Stimulated activated CD4-positive, alpha-beta T cell treated with anti-CD3 and anti-CD28 coated beads, Interleukin-4, amount 100 ng/mL, for 1 hour (primary cell): ENCODE data around the gene TSPAN17.
"Not testable (repeated sequence)": the region's sequence is repeated elsewhere in the genome, so short reads cannot be mapped to it uniquely, and the experiment has no call there.

ENCODE experiments used
- DNase-seq: peaks from one replicate; pipeline ENCODE4 v3.0.0-alpha.2; 2020

Gene TSPAN17, protein sequence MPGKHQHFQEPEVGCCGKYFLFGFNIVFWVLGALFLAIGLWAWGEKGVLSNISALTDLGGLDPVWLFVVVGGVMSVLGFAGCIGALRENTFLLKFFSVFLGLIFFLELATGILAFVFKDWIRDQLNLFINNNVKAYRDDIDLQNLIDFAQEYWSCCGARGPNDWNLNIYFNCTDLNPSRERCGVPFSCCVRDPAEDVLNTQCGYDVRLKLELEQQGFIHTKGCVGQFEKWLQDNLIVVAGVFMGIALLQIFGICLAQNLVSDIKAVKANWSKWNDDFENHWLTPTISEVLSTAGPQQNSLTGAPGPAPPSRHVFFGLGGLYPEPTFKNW

DNA sequence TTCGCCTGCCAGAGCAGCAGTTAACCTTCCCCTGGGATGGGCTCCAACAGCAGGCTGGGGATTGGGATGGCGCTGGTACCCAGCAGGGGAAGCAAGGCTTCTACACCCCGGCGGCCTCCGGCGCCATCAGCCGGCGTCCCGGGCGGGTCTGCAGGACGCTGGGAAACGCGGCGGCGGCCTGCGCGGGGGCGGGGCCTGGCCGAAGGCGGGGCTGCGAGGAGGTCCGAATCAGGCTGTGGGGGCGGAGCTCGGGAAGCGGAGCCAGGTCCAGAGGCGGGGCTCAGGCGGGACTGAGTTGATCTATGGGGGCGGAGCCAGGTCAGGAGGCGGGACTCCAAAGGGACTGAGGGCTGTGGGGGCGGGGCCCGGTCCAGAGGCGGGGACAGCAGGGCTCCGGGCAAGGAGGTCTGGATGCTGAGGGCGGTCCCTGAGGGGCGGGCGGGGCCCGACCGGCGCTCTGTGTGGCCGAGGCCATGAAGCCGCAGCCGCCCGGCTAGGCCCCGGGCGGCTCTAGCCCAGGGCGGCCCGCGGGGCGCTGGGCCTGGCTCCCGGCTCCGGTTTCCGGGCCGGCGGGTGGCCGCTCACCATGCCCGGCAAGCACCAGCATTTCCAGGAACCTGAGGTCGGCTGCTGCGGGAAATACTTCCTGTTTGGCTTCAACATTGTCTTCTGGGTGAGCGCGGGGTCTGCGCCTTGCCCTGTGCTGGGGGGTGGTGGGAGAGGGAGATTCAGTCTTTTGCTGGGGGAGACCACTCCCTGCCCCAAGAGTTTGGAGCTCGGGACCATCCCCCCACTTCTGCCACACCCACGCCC, at the start of gene TSPAN17:
Gene TSPAN17 (plus strand): TSS at position 455 of the 813 bp plus-strand sequence. CDS start 132 bp downstream, at position 587.
- peak; percentile 99 for DNase-seq

DNA sequence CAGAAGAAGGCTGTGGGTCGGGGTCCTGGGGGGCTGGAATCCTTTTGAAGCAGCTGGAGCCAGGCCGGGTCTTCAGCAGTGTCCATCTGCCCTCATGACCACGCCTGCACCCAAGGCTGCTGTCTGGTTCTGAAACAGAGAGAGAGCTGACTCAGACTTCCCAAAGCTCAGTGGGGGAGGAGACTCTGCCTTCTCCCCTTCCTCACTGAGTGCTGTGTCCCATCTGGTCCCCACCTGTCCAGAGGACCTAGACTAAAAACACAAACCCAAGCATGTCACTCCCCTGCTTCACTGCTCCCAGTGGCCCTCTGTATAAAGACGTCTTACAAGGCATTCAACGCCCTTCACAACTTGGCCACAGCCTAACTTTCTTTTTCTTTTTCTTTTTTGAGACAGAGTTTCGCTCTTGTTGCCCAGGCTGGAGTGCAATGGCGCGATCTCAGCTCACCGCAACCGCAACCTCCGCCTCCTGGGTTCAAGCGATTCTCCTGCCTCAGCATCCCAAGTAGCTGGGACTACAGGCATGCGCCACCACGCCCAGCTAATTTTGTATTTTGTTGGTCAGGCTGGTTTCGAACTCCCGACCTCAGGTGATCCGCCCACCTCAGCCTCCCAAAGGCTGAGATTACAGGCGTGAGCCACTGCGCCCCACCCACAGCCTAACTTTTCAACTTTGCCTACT, 47.4 kb upstream of the TSPAN17 start:
- DNase-seq, result not testable (repeated sequence)

DNA sequence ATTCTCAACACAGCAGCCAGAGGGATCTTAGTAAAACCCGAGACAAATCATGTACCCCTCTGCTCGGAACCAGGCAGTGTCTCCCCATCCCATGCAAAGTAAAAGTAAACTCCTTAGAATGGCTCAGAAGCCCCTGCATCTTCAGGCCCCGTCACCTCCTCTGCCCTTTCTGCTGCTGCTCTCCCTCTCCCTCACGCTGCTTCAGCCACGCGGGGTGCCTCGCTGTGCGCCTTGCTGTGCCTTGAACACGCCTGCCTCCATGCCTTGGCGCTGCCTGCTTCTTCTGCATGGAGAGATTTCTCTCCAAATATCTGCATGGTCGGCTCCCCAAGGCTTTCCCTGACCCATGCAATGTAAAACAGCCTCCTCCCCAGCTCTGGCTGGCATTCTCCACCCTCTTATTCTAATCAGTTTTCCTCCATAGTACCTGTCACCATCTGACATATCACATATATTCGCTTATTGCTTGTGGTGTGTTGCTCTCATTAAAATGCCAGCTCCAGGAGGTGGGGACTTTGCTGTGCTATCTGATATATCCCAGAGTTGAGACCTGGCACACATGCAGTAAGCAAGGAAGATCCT, 45.3 kb upstream of the TSPAN17 start:
- no peak for DNase-seq

DNA sequence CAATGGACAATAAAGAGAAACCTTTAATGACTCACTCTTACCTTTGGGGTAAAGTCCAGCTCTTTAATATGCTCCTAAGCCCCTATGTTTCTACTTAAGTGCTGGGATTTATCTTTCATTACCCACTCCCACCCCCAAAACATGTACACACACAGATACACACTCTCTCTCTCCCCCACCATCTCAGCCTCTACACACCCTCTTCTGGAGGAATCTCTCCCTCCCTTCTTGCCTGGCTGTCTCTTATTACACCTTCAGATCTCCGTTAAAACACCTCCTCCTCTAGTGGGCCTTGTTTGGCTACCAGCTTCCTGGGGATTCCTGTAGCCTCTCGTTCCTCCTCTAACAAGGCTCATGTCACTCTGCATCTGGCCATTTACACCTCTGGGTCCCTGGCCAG, 44.2 kb upstream of the TSPAN17 start:
- DNase-seq, result no peak

DNA sequence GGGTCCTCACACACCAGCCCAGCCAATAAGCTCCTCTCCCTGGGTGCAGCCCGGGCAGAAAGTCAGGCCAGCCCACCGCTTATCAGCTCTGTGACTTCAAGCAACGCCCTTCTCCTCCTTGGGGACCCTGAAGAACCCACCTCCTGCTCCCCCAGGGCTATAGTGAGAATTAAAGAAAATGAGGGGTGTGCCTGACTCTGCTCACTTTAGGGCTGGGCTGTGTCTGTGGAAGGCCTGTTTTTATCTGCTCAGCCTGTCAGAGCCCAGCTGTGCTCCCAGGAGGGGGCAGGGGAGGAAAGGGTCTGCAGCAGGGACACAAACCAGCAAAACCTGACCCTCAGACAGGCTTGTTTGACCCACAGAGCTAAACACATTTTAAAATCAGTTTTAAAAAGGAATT, 41.3 kb upstream of the TSPAN17 start:
- no peak for DNase-seq

DNA sequence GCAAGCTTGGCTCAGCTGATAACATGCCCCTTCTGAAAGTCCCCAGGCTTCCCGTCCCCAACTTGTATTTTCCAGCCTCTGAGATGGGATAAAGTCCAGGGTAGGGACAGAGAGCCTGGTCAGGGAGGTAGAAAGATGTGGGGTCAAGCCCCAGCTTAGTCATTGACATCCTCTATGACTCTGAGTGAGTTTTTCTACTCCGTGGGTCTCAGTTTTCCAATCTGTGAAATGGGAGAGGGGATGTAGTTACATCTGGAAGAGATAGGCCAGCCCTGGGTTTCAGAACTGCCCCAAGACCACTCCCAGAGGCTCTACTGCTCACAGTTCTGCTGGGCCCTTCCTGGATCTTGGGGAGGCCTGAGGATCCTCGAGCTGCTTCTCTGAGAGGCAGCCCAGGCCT, 40.4 kb upstream of the TSPAN17 start:
- no peak for DNase-seq

DNA sequence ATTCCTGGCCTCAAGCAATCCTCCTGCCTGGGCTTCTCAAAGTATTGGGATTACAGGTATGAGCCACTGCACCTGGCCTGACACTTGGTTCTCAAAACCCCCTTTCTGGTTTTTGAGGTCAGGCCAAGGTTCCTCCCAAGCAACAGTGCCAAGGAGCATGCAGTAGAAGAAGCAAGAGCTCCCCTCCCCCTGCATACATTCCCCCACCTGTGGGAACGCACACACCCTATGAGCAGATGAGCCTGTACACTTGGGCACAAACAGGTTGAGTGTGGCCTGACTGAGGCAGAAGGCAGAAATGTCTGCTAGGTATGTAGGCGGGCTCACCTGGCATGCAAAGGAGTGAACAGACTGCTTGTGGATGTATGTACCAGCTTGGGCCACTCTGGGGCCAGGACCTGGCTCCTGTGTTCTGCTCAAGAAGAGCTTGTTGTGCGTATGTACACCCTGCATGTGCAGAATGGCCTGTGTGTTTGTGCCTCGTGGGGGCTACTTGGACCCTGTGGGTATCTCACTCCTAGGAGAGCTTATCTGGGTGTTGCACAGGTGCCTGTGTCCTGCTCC, 39.1 kb upstream of the TSPAN17 start:
- no peak for DNase-seq

DNA sequence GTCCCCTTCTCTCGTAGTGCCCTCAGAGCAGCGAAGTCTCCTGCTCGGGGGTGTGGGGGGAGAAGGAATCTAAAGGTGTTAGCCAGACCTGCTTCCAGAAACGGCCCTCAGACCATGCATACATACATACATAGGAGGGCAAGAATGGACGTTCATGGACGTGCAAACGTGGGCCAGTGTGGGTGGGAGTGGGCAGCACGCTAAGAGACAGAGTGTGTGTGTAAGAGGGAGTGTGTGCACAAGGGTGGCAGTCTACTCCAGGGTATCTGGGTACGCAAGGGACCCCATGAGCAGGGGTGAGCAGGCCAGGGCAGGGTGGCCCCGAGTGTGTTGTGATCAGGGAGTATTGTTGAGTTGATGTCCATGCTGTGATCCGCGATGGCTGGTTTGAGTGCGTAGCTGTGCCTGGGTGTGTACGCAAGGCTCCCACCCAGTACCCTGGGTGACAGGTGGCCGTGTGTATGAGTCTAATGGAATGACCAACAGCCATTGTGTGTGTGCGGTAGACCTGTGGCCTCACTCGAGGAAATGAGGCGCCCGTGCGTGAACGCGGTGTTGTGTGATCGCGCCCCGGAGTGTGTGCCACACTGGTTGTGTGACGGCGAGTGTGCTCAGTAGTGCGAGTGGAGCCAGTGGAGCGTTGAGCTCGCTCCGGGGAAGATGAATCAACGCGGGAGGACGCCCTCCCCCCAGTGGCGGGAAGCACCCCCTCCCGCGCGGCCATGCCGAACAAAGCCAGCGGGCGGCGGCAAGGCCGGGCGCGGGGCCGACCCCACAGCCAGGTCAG, 38.2 kb upstream of the TSPAN17 start:
- peak; percentile 25 for DNase-seq

DNA sequence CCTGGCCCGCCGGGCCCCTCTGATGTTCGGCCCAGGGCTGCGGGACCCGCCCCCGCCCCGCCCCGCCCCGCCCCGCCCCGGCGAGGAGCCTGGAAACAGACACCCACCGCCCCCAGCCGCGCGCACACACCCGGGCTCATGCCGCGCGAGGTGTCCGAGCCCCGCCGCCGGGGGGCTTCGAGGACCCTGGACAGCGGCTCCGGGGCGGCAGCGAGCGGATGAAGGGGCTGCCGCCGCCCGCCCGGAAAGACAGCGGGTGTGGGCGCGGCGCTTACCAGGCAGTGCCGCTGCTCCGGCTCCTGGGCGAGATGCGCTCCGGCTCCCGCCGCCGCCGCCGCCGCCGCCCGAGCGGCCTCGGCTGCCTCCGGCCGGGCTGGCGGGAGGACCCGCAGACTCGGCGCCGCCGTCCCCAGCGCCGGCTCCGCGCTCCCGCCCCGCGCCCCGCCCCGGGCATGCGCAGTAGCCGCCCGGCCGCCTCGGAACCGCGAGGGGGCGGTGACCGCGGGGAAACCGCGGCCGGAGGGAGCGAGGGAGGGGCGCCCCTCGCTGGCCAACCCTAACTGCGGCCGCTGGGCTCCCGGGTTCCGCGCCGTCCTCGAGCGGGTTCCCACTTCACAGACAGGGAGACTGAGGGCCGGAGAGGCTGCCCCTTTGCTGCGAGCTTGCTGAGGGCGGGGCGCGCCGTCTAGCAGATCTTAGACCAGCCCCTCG, 37.4 kb upstream of the TSPAN17 start, which contains the start of gene GPRIN1:
Gene GPRIN1 (minus strand): TSS at position 433 of the 711 bp plus-strand sequence. CDS start 10,322 bp downstream, outside the sequence.
- peak; percentile 69 for DNase-seq

DNA sequence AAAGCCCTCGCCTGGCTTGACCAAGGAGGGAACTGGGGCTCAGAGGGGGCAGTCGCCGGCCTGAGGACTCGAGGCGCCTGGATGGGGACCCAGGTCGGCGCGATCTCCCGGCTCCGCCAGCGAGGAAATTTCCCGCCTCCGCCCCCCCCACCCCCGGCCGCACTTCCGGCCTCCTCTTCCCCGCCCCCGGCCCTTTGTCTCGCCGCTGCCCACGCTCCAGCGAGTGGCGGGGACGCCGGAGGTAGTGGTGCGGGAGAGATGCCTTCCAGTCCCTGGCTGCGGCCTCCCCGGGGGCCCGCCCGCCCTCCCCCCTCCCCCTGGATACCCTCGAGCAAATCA, 36.9 kb upstream of the TSPAN17 start:
- no peak for DNase-seq

DNA sequence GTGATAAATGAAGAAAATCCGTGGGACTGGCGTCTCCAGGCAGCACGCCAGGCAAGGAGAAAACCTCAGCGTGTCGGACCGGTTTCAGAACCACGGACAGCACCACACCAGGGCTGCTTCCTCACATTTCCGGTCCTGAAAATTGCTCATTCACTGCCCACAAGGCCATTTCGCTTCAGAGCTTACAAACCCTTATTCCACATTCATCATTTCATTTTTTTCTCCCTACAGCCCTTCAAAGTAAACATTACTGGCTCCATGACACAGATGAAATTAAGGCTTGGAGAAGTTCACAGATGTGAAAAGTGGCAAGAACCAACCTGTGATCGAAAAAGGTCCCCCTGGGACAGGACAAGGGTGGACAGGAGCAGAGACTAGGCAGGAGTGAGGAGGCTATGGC, 35.8 kb upstream of the TSPAN17 start:
- peak; percentile 39 for DNase-seq

DNA sequence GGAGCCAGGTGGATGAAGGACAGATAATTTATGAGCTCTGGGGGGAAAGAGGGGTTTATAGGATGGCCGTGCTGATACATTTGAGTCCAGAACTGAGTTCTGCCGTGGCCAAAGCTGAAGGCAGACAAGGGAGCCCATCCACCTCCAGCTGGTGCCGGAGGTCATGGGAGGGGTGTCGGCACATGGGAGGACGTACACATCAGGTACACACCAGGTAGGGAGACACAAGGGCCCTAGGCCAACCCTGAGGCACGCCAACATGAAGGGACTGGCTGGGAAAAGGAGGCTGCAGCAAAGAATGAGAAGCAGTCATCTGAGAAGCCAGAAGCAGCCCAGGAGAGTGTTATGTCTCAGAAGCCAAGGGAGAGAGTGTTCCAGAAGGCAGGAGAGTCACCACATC, 35.3 kb upstream of the TSPAN17 start:
- no peak for DNase-seq

DNA sequence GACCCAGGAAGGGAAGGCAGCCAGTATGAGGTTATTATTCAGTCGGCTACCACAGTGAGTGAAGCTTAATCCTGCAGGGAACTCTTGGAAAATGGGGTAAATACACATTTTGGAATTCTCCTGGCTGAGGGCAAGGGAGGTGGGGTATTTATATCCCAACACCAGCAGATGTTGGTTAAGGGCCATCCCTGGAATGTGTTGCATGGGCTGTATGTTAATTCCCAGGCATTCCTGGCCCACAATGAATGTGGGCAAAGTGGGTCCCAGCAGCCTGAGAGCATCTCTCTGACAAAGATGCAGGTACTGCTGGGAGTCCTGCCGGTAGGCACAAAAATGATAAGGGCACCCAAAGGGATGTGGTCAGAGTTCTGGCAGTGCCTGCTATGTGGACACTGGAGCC, 34.4 kb upstream of the TSPAN17 start:
- no peak for DNase-seq

DNA sequence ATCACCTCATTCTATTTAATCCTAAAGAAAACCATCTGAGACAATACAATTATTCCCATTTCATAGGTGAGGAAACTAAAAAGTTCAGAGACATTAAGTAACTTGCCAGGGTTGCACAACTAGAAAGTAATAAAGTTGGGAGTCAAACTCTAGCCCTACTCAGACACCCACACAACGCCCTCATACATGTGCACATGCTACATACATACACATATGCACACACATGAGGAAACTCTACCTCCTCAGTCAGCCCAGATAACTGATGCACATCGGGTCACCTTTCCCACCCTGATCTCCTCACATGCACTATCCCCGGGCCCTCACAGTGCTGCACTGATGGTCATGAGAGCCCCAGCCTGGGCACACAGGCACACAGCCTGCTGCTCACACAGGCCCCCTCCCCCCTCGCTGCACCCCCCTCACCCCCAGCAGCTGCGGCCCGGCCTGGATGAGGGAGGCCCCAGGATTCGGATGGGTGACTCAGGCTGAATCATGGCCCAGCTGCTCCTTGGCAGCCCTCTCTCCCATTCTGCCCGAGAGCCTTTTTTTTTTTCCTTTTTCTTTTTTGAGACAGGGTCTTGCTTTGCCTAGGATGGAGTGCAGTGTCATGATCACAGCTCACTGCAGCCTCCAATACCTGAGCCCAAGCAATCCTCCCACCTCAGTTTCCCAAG, 32.3 kb upstream of the TSPAN17 start:
- no peak for DNase-seq

DNA sequence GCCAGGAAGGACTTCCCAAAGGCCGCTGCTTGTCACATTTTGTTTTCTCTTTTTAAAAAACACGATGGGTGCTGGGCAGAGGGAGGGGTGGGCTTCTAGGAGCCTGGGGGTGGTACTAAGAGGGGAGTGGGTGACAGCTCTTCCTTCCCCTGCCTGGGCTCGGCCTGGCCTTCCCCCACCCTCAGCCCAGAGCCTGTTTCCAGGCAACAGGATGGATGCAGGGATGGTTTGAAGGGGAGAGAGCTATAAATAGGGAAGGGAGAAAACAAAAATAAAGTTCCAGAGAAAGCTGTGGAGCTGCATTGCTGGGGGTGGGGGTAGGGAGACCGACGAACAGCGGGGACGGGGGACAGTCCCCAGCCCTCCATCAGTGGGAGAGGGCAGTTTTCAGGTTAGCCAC, 30.8 kb upstream of the TSPAN17 start:
- DNase-seq, result no peak

DNA sequence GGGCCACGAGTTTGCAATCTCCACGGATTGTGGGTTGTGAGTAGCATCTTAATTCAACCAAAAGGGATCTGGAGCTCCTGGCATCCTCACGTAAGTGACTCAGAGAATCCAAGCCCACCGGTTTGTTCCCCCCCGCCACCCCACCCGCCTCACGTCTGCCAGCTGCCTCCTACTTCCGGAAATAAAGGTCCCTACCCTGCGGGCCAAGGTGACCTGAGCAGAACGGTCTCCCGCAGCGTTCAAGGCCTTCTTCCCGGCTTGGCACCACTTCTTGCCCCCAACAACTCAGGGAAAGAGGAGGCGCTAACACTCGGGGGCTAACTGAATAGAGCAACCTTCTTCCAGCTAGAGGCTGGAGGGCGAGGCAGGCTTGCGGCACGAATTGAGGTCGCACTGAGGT, 28.5 kb upstream of the TSPAN17 start:
- no peak for DNase-seq

DNA sequence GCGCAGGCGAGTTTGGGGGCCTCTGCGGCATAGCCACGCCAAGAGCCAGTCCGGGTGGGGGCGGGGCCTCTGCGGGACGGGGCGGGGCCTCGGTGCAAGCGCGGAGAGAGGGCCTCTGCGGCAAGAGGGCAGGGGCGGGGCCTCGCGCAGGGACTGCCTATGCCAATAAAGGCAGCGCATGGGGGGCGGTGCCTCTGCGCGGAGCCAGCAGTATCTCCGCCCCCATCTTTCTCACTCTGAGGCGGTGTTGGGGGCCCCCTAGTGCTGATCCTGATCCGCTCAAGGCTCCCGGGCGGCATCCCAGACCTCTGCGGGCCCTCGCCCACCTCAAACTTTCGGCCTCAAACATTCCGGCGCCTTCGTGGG, 28.1 kb upstream of the TSPAN17 start:
- peak; percentile 81 for DNase-seq

DNA sequence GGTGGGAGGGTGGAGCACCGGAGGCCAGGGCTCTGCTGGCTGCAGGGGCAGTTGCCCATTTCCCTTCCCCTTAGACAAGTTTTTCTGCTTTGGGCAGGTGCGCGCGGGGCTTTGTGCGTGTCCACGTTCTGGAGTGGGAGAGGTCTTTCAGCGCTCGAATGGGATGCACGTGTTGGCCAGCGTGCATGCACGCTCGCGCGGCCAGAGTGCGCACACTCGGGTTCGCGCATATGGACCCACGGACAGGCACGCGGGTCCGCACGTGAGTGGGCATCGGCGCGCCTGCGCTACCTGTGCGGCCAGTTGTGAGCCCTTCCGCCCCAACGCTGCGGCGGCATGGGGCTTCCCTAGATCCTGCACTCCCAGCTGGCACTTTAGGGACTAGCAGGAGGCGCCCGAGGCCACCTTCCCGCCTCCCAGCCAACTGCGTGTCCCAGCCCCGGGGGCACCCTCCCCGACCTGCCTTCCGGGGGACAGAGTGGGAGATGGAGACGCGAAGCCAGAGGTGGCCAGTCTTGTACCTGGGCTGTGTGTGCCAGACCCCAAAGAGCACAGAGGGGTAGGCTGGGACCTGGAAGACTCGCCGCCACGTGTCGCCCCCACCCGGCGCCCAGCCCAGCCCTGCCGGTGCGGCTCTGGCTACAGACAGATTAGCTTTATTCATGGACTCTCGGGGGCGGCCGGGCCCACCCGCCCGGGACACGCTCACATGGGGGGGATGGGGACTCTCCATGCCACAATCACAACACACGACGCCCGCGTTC, 27.5 kb upstream of the TSPAN17 start:
- no peak for DNase-seq

DNA sequence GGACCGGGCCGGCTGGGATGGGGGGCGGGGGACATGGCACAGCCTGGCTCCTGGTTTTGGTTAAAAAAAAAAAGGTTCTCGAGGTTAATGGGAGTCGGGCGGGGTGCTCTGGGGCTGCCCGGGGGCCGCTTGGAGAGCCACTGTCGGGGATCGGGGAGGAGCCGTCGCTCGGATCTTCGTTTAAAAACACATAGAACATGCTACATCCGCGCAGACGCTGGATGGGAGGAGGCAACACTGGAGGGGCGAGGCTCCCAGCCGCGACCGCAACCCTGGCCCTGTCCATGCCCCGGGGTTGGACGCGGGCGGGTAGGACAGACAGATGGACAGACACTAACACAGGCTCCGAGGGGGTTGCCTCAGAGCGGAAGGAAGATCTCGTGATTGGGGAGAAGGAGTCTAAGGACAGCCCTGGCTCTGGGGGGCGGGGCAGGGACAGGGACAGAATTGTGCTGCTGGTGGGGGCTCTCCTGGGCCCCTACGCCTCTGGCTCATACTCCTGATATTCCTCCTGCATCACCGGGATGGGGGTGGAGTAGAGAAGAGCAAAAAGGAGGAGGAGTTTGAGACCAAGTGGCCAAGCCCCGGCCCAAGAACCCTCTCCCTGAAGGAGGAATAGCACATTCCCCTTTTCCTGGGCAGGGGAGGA, 26.8 kb upstream of the TSPAN17 start:
- peak; percentile 7 for DNase-seq

DNA sequence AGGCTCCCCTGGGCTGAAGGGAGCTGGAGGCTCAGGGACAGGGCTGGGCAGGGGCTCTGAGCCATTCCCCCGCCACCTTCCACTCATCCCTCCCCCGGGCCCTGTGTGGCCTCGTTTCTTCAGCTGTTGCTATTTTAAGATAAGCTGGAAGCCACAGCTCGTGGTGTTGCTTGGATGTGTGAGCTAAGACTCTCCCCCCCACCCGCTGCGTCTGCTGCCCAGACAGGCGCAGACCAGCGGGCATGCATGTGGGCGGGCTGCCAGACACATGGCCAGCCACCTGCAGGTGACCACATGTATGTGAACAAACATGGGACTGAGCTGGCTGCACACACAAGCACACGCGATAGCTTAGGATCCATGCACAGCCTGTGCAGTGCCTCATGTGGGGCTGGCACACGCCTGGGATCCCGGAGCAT, 25.6 kb upstream of the TSPAN17 start:
- DNase-seq, result no peak
